GM18508 (cell line): ENCODE results near the gene DTNA.

Experiments used
- ATAC-seq: cut with Tn5 transposase; IDR thresholded peaks from one replicate; pipeline ENCODE4 v1.9.1; 2021; ENCODE audit warnings: moderate number of reproducible peaks; ENCODE audit not compliant: insufficient read depth, unreplicated experiment

Gene DTNA

DNA sequence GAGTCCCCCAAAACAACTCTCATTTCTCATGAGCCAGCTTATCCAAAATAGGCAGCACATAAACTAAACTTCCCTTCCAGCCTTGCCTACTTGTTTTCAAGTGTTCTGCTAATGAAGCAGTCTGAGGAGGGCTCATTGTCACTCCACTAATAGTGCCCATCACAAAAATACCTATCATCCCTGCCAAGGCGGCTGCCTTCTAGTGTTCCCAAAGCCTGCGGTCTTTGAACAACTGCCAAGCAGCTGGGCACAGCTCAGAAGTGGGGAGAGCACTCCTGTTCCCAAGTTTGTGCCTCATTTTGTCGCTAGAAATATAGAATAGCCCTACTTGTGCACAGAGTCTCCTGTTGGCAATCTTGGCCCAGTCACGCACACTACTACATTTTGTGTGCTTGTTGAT lies 50.3 kb downstream of the DTNA start:
- ATAC-seq, result no peak

GRCh38 chr18:34764451-34764850 lies 54.4 kb downstream of the DTNA start:
- ATAC-seq, result no peak

DNA sequence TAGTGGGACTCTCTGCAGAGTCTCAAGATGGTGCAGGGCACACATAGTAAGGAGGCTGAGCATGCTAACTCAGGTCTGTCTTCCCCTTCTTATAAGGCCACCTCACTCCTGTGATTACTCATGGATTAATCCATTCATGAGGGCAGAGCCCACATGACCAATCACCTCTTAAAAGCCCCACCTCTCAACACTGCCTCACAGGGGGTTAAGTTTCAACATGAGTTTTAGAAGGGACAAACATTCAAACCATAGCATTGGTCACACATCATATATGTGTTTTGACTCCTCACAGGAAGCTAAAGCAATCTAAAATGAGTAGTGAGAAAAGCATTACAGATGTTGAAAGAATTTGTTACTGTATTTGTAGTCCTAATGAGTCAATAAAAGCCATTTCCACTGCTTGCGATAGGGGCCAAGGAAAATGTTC lies 57.5 kb downstream of the DTNA start:
- ATAC-seq, result peak; percentile 48

GRCh38 chr18:34771958-34772357 lies 61.9 kb downstream of the DTNA start:
- no peak for ATAC-seq

GRCh38 chr18:34772887-34773286 lies 62.8 kb downstream of the DTNA start:
- no peak for ATAC-seq

GRCh38 chr18:34773378-34773777 lies 63.3 kb downstream of the DTNA start:
- no peak for ATAC-seq

DNA sequence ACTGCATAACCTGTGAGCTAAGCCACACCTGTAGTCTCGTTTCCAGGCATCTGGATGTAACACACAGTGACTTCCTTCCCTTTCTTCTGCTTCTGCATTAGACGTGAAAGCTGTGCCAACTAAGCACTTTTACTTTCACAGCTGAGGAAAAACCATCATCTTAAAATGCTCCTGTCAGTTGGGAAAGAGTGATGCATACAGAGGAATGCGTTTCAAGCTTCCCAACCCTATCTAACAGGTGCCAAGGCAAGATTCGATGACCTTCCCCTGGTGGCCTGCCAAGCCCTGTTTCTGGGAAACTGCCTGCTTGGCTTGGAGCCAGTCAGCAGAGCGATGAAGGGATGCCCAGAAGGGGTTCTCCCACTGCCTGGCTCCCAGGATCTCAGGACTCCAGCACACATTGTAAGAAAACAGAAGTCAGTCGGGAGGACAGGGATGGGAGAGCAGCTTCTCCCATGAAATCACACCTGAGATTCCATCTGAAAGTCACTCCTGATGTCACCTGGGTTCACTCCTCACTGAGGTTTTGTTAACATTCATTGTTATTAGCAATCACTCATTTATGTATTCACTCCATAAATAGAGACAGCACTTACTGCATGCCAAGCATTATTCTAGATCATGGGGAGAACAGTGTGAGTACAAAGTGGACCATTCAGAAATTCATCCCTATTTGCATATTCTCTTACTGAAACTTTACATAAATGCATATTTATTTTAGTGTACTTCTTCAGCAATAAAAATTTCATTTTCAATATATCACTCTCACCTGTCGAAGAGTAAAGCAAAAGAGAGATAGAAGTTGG lies 64.1 kb downstream of the DTNA start:
- no peak for ATAC-seq

GRCh38 chr18:34775461-34775860 lies 65.4 kb downstream of the DTNA start:
- no peak for ATAC-seq

GRCh38 chr18:34779112-34779511 lies 69.0 kb downstream of the DTNA start:
- no peak for ATAC-seq

DNA sequence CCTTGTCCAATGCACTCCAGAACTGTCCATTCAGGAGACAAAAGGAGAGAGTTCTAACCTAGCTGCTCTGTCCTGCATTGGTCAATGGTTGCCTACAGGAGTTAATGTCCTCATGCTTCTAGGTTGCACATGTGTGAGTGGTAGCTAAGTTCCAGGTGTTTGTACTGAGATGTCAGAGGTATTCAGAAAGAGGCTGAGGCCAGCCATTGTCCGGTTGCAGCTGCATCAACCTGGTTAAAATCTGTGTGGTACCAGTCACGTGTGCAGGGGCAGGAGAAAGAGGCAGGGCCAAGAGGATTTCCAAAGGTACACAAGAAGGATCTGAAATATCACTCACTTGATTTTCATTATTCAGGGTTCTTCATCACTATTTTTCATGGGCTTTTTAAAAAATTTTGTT lies 70.8 kb downstream of the DTNA start:
- ATAC-seq, result no peak

- no peak for ATAC-seq
These were observed 73.4 kb downstream of the DTNA start for GRCh38 chr18:34783501-34783900.

- ATAC-seq, result no peak
These were observed 76.2 kb downstream of the DTNA start for GRCh38 chr18:34786162-34786741.

- ATAC-seq, result peak; percentile 64
These were observed 77.9 kb downstream of the DTNA start for GRCh38 chr18:34787931-34788532.

- no peak for ATAC-seq
These were observed 79.8 kb downstream of the DTNA start for GRCh38 chr18:34789768-34790344.

DNA sequence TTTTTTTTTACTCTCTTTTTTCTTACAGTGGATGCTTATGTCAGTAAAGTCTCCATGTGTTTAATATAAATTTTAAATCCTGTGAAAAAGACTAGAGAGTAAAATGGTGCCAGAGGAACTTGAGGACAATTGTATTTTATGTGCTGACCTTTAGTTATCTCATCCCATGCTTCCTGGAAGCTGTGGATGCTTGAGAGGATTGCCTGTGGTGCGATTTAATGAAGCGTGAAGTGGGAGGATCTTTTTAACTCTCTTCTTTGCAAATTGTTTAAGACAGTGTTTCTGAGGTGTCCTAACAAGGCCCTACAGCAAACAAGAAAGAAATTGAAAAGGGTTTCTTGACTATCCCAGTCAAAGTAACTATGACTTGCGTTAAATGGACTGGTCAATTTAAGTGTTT lies 84.2 kb downstream of the DTNA start:
- ATAC-seq, result no peak

- ATAC-seq, result no peak
These were observed 85.1 kb downstream of the DTNA start for GRCh38 chr18:34795070-34795732.

DNA sequence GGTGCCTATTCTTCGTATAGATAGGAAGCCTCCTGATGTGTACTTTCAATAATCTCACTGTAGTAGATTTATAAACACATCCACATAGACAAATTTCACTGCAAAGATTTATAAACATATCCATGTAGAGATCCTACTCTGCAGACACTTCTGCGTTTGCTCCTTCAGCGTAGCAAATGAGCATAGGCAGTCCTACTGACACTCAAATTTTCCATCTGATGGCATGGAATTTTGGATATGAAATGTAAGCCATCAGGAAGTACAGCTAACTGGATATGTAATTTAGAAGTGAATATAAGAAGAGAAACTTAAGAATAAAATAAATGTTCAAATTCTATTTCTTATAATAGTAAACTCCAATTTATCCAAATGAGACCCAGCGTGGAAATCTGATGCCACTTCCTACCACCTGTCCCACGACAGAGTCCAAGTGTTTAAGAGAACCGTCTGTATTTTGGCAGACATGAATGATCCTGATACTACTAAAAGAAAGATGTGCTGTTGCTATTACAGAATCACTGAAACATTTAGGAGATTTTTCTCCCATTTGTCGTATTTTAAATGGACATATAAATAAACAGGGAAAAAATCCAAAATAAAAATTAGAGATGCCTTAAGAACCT lies 86.0 kb downstream of the DTNA start:
- no peak for ATAC-seq

GRCh38 chr18:34799291-34799690 lies 89.2 kb downstream of the DTNA start:
- ATAC-seq, result no peak

DNA sequence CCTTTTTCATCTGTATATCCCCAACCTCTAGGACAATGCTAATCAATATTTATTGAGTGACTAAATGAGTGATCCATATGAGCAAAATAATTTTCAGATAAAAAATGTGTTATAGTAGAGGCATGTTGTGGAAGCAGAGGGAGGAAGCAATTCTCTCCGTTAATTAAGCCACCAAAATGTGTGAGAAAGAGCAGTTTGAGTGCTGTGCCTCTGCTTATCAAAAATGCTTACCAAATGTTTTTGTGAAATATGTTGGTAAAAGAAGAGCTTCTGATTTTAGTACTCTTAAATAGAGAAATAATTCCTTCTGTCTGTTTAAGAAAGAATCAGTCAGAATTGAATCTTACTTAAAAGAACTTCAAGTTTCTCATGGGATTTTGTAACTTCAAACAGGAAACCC lies 90.3 kb downstream of the DTNA start:
- ATAC-seq, result no peak

DNA sequence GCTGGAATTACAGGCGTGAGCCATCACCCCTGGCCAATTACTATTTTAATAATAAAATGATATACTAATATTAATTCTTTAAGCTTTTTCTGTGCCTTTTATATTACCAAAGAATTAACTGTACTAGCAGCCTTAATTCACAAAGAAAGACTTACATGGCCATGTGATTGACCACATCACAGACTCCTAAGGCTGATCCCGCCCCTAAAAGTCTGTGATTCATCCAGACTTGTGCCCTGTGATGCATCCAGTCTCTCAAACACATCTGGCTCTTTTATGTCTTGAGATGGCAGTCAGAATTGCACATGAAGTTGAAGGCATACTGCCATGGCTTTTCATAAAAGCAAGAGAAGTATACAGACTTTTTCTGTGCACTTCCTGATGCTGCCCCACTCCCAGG lies 91.7 kb downstream of the DTNA start:
- ATAC-seq, result no peak
